GM21447 (cell line): Measurements from ENCODE around the gene MAP7D1.
"Not testable (repeated sequence)": the region's sequence is repeated elsewhere in the genome, so short reads cannot be mapped to it uniquely, and the experiment has no call there.

Experiments
- ATAC-seq: cut with Tn5 transposase; IDR thresholded peaks from one replicate; pipeline ENCODE4 v1.9.1; 2021; ENCODE audit not compliant: unreplicated experiment

Gene MAP7D1

GRCh38 chr1:36151134-36151844 lies 4.7 kb upstream of the MAP7D1 start:
- ATAC-seq = no peak

GRCh38 chr1:36151845-36152203 lies 4.1 kb upstream of the MAP7D1 start:
- no peak for ATAC-seq

- ATAC-seq = no peak
Measured at GRCh38 chr1:36153476-36153875, 2.5 kb upstream of the MAP7D1 start.

GRCh38 chr1:36154335-36154734 lies 1.6 kb upstream of the MAP7D1 start:
- ATAC-seq = no peak

GRCh38 chr1:36154765-36155407 lies 1.1 kb upstream of the MAP7D1 start:
- ATAC-seq = no peak

GRCh38 chr1:36156329-36157114 lies 562 bp downstream of the MAP7D1 start:
- no peak for ATAC-seq

GRCh38 chr1:36157115-36157903 lies 1.3 kb downstream of the MAP7D1 start:
- ATAC-seq = no peak

GRCh38 chr1:36157973-36158826 lies 2.2 kb downstream of the MAP7D1 start:
- ATAC-seq = no peak

- ATAC-seq = not testable (repeated sequence)
Measured at GRCh38 chr1:36158827-36159252, 2.9 kb downstream of the MAP7D1 start.

GRCh38 chr1:36159614-36160387 lies 3.8 kb downstream of the MAP7D1 start:
- ATAC-seq = no peak

- ATAC-seq = no peak
Measured at GRCh38 chr1:36160388-36160948, 4.5 kb downstream of the MAP7D1 start.

GRCh38 chr1:36160949-36161485 lies 5.1 kb downstream of the MAP7D1 start:
- peak; percentile 36 for ATAC-seq

- ATAC-seq = no peak
Measured at GRCh38 chr1:36161641-36162531, 5.9 kb downstream of the MAP7D1 start.

GRCh38 chr1:36162680-36163239 lies 6.8 kb downstream of the MAP7D1 start:
- no peak for ATAC-seq

GRCh38 chr1:36163426-36163825 lies 7.5 kb downstream of the MAP7D1 start:
- ATAC-seq = no peak

GRCh38 chr1:36164361-36164760 lies 8.4 kb downstream of the MAP7D1 start:
- ATAC-seq = no peak

- no peak for ATAC-seq
Measured at GRCh38 chr1:36165145-36165544, 9.2 kb downstream of the MAP7D1 start.

- no peak for ATAC-seq
Measured at GRCh38 chr1:36166136-36166535, 10.2 kb downstream of the MAP7D1 start.
